ENCODE results near the gene FLAD1.

FLAD1 gene

GRCh38 chr1:155038602-155039307 lies 55.6 kb downstream of the FLAD1 start:
- no peak overlapping the region for H3K4me3 ChIP-seq (ENCODE audit: low read depth, low read length)
- no peak for DNase-seq (ENCODE audit: low read depth)
- no peak for TF ChIP-seq CTCF (IDR thresholded peaks at IDR 0.05; ENCODE audit: low read depth, low read length, missing control alignments)

GRCh38 chr1:155039308-155039669 lies 56.1 kb downstream of the FLAD1 start:
- DNase-seq (ENCODE audit: low read depth), result no peak
- no peak overlapping the region for H3K4me3 ChIP-seq (ENCODE audit: low read depth, low read length)
- no peak for TF ChIP-seq CTCF (IDR thresholded peaks at IDR 0.05; ENCODE audit: low read depth, low read length, missing control alignments)

DNA sequence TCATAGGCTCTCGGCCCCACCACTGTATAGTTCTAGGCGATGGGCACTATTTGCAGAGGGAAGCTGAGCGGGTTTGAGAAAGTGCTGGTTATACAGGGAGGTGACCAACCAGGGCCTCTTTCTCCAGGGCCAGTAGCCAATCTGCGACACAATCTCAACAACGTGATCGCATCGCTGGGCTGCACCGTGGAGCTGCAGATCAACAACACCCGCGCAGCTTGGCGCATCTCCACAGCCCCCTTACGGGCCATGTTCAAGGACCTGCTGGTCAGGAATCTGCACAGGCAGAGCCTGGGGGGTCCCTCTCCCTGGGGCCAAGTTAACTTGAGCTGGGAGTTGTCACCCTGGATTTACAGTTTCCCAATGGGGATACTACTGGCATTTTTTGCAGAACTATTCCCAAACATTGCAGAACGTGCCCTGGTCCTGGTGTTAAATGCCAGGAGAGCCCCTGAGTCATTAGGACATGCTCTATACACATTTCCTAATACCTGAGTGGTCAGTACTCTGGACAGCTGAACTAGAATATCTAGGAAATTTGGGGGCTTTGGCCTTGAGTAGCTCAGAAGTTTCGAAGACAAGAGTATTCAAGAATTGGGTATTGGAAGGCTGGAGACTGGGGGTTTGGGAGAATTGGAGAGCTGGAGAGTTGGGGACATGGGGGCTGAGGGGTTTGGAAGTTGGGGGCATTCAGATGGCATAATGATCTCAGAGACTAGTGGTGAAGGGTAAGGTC lies 57.4 kb downstream of the FLAD1 start:
- DNase-seq (ENCODE audit: low read depth), result no peak
- no peak for TF ChIP-seq CTCF (IDR thresholded peaks at IDR 0.05; ENCODE audit: low read depth, low read length, missing control alignments)
- no peak overlapping the region for H3K4me3 ChIP-seq (ENCODE audit: low read depth, low read length)
